ENCODE results near the gene ERO1A. TPM values are rescaled to one million over a fixed set of nuclear protein-coding genes. Genes with fewer than 3 reads are reported as not detected.

The ERO1A gene
- total RNA-seq, 1 experiment from 2014 or later, result 118 TPM

- RAD21 ChIA-PET (ENCODE audit: low non-redundant PET in 1 of 2, low total read pairs in 2 of 2, uncharacterized antibody in 2 of 2, unreplicated experiment in 2 of 2), result no interaction called here
- DNase-seq (ENCODE audit: low read depth, low spot score), result no peak
Observed at GRCh38 chr14:52609445-52610044, 85.8 kb downstream of the ERO1A start.

GRCh38 chr14:52607061-52607460 is 88.3 kb downstream of the ERO1A start:
- Histone ChIP-seq H3K9me3 (ENCODE audit: control insufficient read depth in 1 of 2, insufficient read depth in 1 of 2, low read depth in 1 of 2, low read length in 2 of 2) (no peaks in the 10 kb centered on the region), H2AFZ (ENCODE audit: low read depth, low read length, poor library complexity, severe bottlenecking) (no peak overlapping the region), H3K9ac (ENCODE audit: low read length) (no peak overlapping the region), H3K27ac (ENCODE audit: low read depth, low read length) (no peak overlapping the region), H3K36me3 (ENCODE audit: control insufficient read depth in 1 of 2, insufficient read depth in 2 of 2, low read length in 2 of 2) (no peaks in the 10 kb centered on the region), H3K4me3 (replicated peaks in 1 of 2; ENCODE audit: low read depth in 1 of 2, low read length in 2 of 2) (no peak overlapping the region), H3K79me2 (ENCODE audit: insufficient read depth, low read length) (no peaks in the 10 kb centered on the region), H4K20me1 (ENCODE audit: insufficient read depth) (no peaks in the 10 kb centered on the region), H3K9me2 (ENCODE audit: insufficient read depth) (no peaks in the 10 kb centered on the region), H3K4me2 (ENCODE audit: low read length) (no peak overlapping the region), H3K27me3 (ENCODE audit: insufficient read depth, low read length) (no peaks in the 10 kb centered on the region), H3K4me1 (ENCODE audit: control insufficient read depth in 1 of 2, insufficient read depth in 2 of 2, low read length in 2 of 2) (no peaks in the 10 kb centered on the region)
- BruUV-seq (replicated peaks), result no TSS peak
- no peak for TF ChIP-seq ZNF274 (IDR thresholded peaks at IDR 0.05; ENCODE audit: low read depth, low read length)
- TF ChIP-seq SIN3A (IDR thresholded peaks at IDR 0.05; ENCODE audit: low read depth), result no peak
- TF ChIP-seq POLR2A (IDR thresholded peaks at IDR 0.05; ENCODE audit: borderline replicate concordance, extremely low read depth, insufficient read depth, insufficient read length), result no peak
- no peak for TF ChIP-seq ATF3 (IDR thresholded peaks at IDR 0.05)
- no peak for DNase-seq (ENCODE audit: low read depth, low spot score)
- ChIA-PET CTCF (no interaction called here), POLR2A (no interaction called here), RAD21 (ENCODE audit: low non-redundant PET in 1 of 2, low total read pairs in 2 of 2, uncharacterized antibody in 2 of 2, unreplicated experiment in 2 of 2) (no interaction called here)
- intact Hi-C loops (cut with micrococcal nuclease), result no loop called here
- ATAC-seq, result no peak

More at GRCh38 chr14:52609445-52610044, 85.8 kb downstream of the ERO1A start:
- intact Hi-C loops (cut with micrococcal nuclease), result no loop called here
- Histone ChIP-seq H3K79me2 (ENCODE audit: insufficient read depth, low read length) (no peaks in the 10 kb centered on the region), H3K9me3 (ENCODE audit: control insufficient read depth in 1 of 2, insufficient read depth in 1 of 2, low read depth in 1 of 2, low read length in 2 of 2) (no peaks in the 10 kb centered on the region), H3K36me3 (ENCODE audit: control insufficient read depth in 1 of 2, insufficient read depth in 2 of 2, low read length in 2 of 2) (no peaks in the 10 kb centered on the region), H3K4me3 (replicated peaks in 1 of 2; ENCODE audit: low read depth in 1 of 2, low read length in 2 of 2) (no peak overlapping the region), H4K20me1 (ENCODE audit: insufficient read depth) (no peaks in the 10 kb centered on the region), H3K9ac (ENCODE audit: low read length) (no peak overlapping the region), H3K9me2 (ENCODE audit: insufficient read depth) (no peaks in the 10 kb centered on the region), H3K4me1 (ENCODE audit: control insufficient read depth in 1 of 2, insufficient read depth in 2 of 2, low read length in 2 of 2) (no peaks in the 10 kb centered on the region), H3K4me2 (ENCODE audit: low read length) (no peak overlapping the region), H3K27me3 (ENCODE audit: insufficient read depth, low read length) (no peaks in the 10 kb centered on the region), H2AFZ (ENCODE audit: low read depth, low read length, poor library complexity, severe bottlenecking) (no peak overlapping the region), H3K27ac (ENCODE audit: low read depth, low read length) (no peak overlapping the region)
- no TSS peak for BruUV-seq (replicated peaks)
- ATAC-seq, result 0 out of 2 replicates have a peak, but pooled peaks have one; percentile 22
- CTCF ChIA-PET, result no interaction called here
- TF ChIP-seq JUND (IDR thresholded peaks at IDR 0.05), result no peak
- POLR2A ChIA-PET, result no interaction called here
